Measurements from ENCODE around the gene VPS37C. TPM values are rescaled to one million over a fixed set of nuclear protein-coding genes. Genes with fewer than 3 reads are reported as not detected.
A peak's percentile ranks its signal among the peaks of the same experiment; 100 is the strongest.

Gene VPS37C
- total RNA-seq, 1 experiment from 2014 or later, result 19.0 TPM

GRCh38 chr11:61089806-61090491 lies 71.3 kb downstream of the VPS37C start:
- peaks cover 7 to 13% of the 10 kb centered on the region in 2 experiments for H3K4me1 Mint-ChIP-seq
- no peak overlapping the region for H3K27ac ChIP-seq (ENCODE audit: insufficient read length, low read depth, low read length)
- no CpG with 5 or more reads among the region's 12 CpGs for WGBS (ENCODE audit: extremely low coverage, insufficient read length, low lambda C conversion rate)
- H2BK12ac ChIP-seq (ENCODE audit: insufficient read length, low read depth, low read length), result no peak overlapping the region
- H2AFZ ChIP-seq (ENCODE audit: low read length), result no peak overlapping the region
- H3K14ac ChIP-seq (ENCODE audit: insufficient read depth, low read length), result no peak overlapping the region
- H3K23me2 ChIP-seq (ENCODE audit: insufficient read length, low read depth, low read length, poor library complexity, severe bottlenecking), result no peaks in the 10 kb centered on the region
- no peak for DNase-seq
- H3K27me3 ChIP-seq (ENCODE audit: insufficient read depth, low read length), result no peaks in the 10 kb centered on the region
- no peak overlapping the region for H4K5ac ChIP-seq (ENCODE audit: insufficient read length, low read depth, low read length)
- no peak overlapping the region for H3K56ac ChIP-seq (ENCODE audit: insufficient read length, low read depth, low read length)
- no peak overlapping the region for H3K9ac ChIP-seq (ENCODE audit: extremely low read depth, insufficient read length, low read length)
- H2BK5ac ChIP-seq (ENCODE audit: insufficient read length, low read length), result no peak overlapping the region
- H3K4me3 Mint-ChIP-seq, result no peak overlapping the region
- H2AK5ac ChIP-seq (ENCODE audit: insufficient read length, low read length), result no peak overlapping the region
- no peaks in the 10 kb centered on the region for H3K4me1 ChIP-seq (ENCODE audit: insufficient read depth, low read length)
- H3K4ac ChIP-seq (ENCODE audit: low read depth, low read length), result no peak overlapping the region
- no peak overlapping the region for H4K91ac ChIP-seq (ENCODE audit: insufficient read length, low read depth, low read length)
- peaks cover 10 to 17% of the 10 kb centered on the region in 2 experiments for H3K9me3 Mint-ChIP-seq
- H3K79me2 ChIP-seq (ENCODE audit: insufficient read depth, low read length), result no peaks in the 10 kb centered on the region
- H2BK15ac ChIP-seq (ENCODE audit: low read depth, low read length), result no peak overlapping the region
- H3T11ph ChIP-seq (ENCODE audit: low read length), result no peak overlapping the region
- H3K9me3 ChIP-seq (ENCODE audit: control insufficient read depth, low read depth, low read length), result no peaks in the 10 kb centered on the region
- H2BK120ac ChIP-seq (ENCODE audit: low read depth, low read length, poor library complexity, severe bottlenecking), result no peak overlapping the region
- H4K8ac ChIP-seq (replicated peaks; ENCODE audit: insufficient read length, low read depth, low read length), result no peak overlapping the region
- H3K4me2 ChIP-seq (ENCODE audit: insufficient read depth, insufficient read length, low read length), result no peak overlapping the region
- H3K79me1 ChIP-seq (ENCODE audit: insufficient read depth, low read depth, low read length, poor library complexity, severe bottlenecking), result no peaks in the 10 kb centered on the region
- H3K18ac ChIP-seq (ENCODE audit: insufficient read length, low read depth, low read length), result no peak overlapping the region
- no peak overlapping the region for H3K23ac ChIP-seq (ENCODE audit: insufficient read length, low read depth, low read length)
- no peaks in the 10 kb centered on the region for H4K20me1 ChIP-seq (ENCODE audit: control insufficient read depth, insufficient read depth, insufficient read length)
- TF ChIP-seq, protein P1, sequence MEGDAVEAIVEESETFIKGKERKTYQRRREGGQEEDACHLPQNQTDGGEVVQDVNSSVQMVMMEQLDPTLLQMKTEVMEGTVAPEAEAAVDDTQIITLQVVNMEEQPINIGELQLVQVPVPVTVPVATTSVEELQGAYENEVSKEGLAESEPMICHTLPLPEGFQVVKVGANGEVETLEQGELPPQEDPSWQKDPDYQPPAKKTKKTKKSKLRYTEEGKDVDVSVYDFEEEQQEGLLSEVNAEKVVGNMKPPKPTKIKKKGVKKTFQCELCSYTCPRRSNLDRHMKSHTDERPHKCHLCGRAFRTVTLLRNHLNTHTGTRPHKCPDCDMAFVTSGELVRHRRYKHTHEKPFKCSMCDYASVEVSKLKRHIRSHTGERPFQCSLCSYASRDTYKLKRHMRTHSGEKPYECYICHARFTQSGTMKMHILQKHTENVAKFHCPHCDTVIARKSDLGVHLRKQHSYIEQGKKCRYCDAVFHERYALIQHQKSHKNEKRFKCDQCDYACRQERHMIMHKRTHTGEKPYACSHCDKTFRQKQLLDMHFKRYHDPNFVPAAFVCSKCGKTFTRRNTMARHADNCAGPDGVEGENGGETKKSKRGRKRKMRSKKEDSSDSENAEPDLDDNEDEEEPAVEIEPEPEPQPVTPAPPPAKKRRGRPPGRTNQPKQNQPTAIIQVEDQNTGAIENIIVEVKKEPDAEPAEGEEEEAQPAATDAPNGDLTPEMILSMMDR (conservative IDR thresholded peaks at IDR 0.05), result no peak
- peak overlapping the region in 1 of 3 experiments; percentile 72; a peak in 1 of 7 replicates for H3K27ac Mint-ChIP-seq
- H2BK20ac ChIP-seq (ENCODE audit: low read depth, low read length, poor library complexity, severe bottlenecking), result no peak overlapping the region
- H3K36me3 Mint-ChIP-seq (ENCODE audit: insufficient read depth in 1 of 3, low read depth in 3 of 3), result peaks cover 0 to 8% (median 0%) of the 10 kb centered on the region in 3 experiments; a peak in 1 of 7 replicates
- H3K27me3 Mint-ChIP-seq (ENCODE audit: low read depth), result peaks cover 13% of the 10 kb centered on the region
